NCI-H2029 (cell line): ENCODE measurements around the gene CDHR4.
A peak's percentile ranks its signal among the peaks of the same experiment; 100 is the strongest.
"Not testable (repeated sequence)": the region's sequence is repeated elsewhere in the genome, so short reads cannot be mapped to it uniquely, and the experiment has no call there.

Source experiments
- DNase-seq: peaks from one replicate; lab custom pipeline; 2025; lab: John Stamatoyannopoulos, UW

The CDHR4 gene

GRCh38 chr3:49799761-49800160, at the start of gene CDHR4:
Gene CDHR4, minus strand, starts transcription at chr3:49799873. Its CDS starts 61 bp downstream, at chr3:49799812.
- DNase-seq: no peak

- no peak for DNase-seq
Observed at GRCh38 chr3:49845694-49846093, 46.0 kb upstream of the CDHR4 start.

- no peak for DNase-seq
Observed at GRCh38 chr3:49844464-49845183, 45.0 kb upstream of the CDHR4 start.

GRCh38 chr3:49842843-49843517, 43.3 kb upstream of the CDHR4 start:
- DNase-seq: peak; percentile 31

GRCh38 chr3:49841806-49842205, 42.1 kb upstream of the CDHR4 start:
- DNase-seq: no peak

GRCh38 chr3:49841126-49841696, 41.5 kb upstream of the CDHR4 start:
- peak; percentile 19 for DNase-seq

GRCh38 chr3:49840388-49840787, 40.7 kb upstream of the CDHR4 start:
- no peak for DNase-seq

GRCh38 chr3:49839193-49839809, 39.6 kb upstream of the CDHR4 start:
- peak; percentile 49 for DNase-seq

- DNase-seq: no peak
Observed at GRCh38 chr3:49831341-49831740, 31.7 kb upstream of the CDHR4 start.

- DNase-seq: no peak
Observed at GRCh38 chr3:49826016-49826415, 26.3 kb upstream of the CDHR4 start.

GRCh38 chr3:49823131-49823530, 23.5 kb upstream of the CDHR4 start:
- DNase-seq: not testable (repeated sequence)

GRCh38 chr3:49813497-49814174, 14.0 kb upstream of the CDHR4 start, which contains the start of gene UBA7:
Gene UBA7, minus strand, starts transcription at chr3:49813953. Its CDS starts 166 bp downstream, at chr3:49813787.
- peak; percentile 61 for DNase-seq

GRCh38 chr3:49812916-49813496, 13.3 kb upstream of the CDHR4 start:
- DNase-seq: peak; percentile 5

GRCh38 chr3:49807431-49808114, 7.9 kb upstream of the CDHR4 start:
- no peak for DNase-seq

- no peak for DNase-seq
Observed at GRCh38 chr3:49806850-49807249, 7.2 kb upstream of the CDHR4 start.

- no peak for DNase-seq
Observed at GRCh38 chr3:49805897-49806701, 6.4 kb upstream of the CDHR4 start.

GRCh38 chr3:49805367-49805782, 5.7 kb upstream of the CDHR4 start:
- DNase-seq: peak; percentile 63

GRCh38 chr3:49804141-49805041, 4.7 kb upstream of the CDHR4 start:
- DNase-seq: no peak

- DNase-seq: no peak
Observed at GRCh38 chr3:49803465-49804140, 3.9 kb upstream of the CDHR4 start.
